Activated T-cell treated with anti-CD3 and anti-CD28 coated beads, Interleukin-2, amount 50 U/mL, for 4 hours (primary cell): Measurements from ENCODE around the gene TMEM120B. TPM values are rescaled to one million over a fixed set of nuclear protein-coding genes. Genes with fewer than 3 reads are reported as not detected.

Experiments
- ATAC-seq, 2 donors: fragments of 200-7000 bp; cut with Tn5 transposase; one replicate each; pipeline ENCODE4 v1.10.0; 2021
- DNase-seq: peaks from one replicate; pipeline ENCODE4 v3.0.0-alpha.2; 2020
- H3K27me3 Mint-ChIP-seq: one replicate; pipeline ENCODE4 v1.8.0; 2021; ENCODE audit warnings: low read depth, mixed read lengths
- H3K36me3 Mint-ChIP-seq: one replicate; pipeline ENCODE4 v1.8.0; 2022; ENCODE audit warnings: mixed read lengths; ENCODE audit not compliant: insufficient read depth
- H3K4me1 Mint-ChIP-seq: one replicate; pipeline ENCODE4 v1.8.0; 2021; ENCODE audit warnings: low read depth, mixed read lengths
- H3K4me3 Mint-ChIP-seq: one replicate; pipeline ENCODE4 v1.8.0; 2021; ENCODE audit warnings: mild to moderate bottlenecking, moderate library complexity, mixed read lengths
- H3K9me3 Mint-ChIP-seq: one replicate; pipeline ENCODE4 v1.8.0; 2021; ENCODE audit warnings: mixed read lengths
- total RNA-seq, 3 donors: library from RNA; stranded (reverse); gene quantifications; one replicate each; pipeline ENCODE4 v1.2.1, GENCODE V29; 2021

Gene TMEM120B
- total RNA-seq, 3 donors from 2014 or later = 14.2 to 19.1 (median 17.7) TPM

DNA sequence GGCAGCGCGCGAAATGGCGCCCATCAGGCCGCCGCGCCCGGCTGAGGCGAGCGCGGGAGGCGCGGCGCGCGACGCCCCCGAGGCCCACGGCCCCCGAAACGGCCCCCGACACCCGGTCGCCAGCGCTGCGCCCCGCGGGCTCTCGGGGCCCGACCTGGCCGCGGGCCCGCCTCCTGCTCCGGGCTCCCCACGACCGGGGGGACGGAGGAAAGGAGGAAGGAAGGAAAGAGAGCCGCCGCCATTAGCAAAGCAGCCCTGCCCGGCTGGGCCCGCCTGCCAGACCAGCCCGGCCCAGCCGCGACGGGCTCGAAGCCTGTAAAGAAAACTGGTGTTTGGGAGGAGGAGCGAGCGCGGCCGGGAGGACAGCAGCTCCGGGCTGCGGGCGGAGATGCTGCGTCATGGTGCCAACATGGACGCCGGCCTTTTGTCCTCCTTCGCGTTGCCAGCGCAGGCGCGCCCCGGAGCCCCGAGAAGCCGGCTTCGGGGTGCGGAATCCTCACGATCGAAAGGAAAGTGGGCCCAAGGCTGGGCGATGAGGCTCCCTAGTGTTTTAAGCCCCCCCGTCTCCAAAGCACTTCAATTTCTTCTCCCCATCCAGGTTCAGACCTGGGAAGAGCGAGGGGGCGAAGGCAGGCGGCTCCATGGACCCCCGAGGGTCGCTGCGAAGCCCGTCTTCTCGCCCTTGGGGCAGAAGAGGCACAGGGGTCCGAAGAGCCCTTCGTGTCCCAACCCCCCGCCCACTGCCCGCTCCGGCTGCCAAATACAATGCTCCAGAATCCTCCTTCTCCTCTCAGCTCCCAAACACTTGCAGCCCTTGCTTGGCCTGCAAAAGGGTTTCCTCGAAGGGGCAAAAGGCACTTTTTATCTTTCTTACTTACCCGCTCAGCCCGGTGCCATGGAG is 88.4 kb downstream of the TMEM120B start:
- Mint-ChIP-seq H3K36me3 (peaks cover 7% of the 10 kb centered on the region), H3K27me3 (no peaks in the 10 kb centered on the region), H3K9me3 (no peaks in the 10 kb centered on the region), H3K4me3 (peak overlapping the region; percentile 97), H3K4me1 (peaks cover 33% of the 10 kb centered on the region)
- peak; percentile 66 for DNase-seq
- peak; percentile 11 for ATAC-seq

DNA sequence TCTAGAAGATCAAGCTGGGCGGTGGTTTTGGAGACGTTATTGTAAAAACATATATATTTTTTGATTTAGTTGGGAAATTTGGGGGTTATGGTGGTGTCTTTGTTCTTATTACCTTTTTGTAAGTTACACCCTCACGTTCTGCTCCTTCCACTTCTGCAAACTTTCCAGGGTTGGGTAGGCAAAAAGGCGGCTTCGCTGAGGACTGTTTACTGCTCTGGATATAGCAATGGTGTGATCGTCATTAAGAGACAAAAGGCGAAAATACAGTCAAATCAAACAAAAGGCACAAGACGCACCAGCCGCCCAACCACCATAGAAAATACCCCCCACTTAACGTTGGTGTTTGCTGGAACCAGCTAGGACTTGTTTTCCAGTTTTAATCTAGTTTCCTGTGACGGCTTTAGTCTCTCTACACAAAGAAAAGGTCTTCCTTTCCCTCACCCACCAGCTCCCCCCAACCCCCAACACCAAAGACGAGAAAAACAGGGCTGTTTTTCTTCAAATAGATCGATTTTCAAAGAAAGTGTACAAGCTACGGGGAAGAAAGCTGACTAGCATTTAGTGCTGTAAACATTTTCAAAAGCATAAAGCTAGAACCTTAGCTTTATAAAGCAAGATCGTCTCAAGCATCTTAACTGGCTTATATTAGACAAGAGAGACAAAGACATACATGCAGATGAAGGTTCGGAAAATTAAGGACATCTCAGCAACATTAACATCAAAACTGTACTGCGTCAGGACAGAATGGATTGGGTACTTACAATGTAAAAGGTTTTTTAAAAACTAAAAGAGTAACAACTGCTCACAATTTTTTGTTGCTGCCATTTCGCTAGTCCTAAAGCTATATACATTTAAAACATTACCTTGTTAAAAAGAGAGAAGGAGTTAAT is 89.3 kb downstream of the TMEM120B start:
- Mint-ChIP-seq H3K9me3 (no peaks in the 10 kb centered on the region), H3K4me1 (peaks cover 41% of the 10 kb centered on the region), H3K4me3 (peak overlapping the region; percentile 97), H3K27me3 (no peaks in the 10 kb centered on the region), H3K36me3 (peaks cover 10% of the 10 kb centered on the region)
- ATAC-seq (no peak), DNase-seq (peak; percentile 37)

DNA sequence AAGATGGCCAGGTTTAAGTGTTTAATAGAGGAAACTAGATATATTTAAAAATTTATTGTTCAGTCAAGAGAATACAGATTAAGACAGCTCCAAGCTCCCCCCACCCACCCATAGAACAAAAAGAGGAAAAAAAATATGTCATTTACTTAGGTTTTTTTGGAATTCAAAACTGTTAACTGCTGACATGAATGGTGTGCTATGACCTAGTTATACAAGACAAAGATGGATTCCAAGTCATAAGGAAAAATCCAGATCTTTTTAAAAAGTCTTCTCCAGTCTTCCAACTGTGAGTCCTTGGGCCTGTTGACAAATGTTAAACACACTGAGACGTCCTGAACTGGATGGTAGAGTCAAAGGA is 89.9 kb downstream of the TMEM120B start:
- Mint-ChIP-seq H3K36me3 (peaks cover 8% of the 10 kb centered on the region), H3K9me3 (no peaks in the 10 kb centered on the region), H3K4me3 (peak overlapping the region; percentile 97), H3K4me1 (peaks cover 43% of the 10 kb centered on the region), H3K27me3 (no peaks in the 10 kb centered on the region)
- DNase-seq (no peak), ATAC-seq (no peak)

DNA sequence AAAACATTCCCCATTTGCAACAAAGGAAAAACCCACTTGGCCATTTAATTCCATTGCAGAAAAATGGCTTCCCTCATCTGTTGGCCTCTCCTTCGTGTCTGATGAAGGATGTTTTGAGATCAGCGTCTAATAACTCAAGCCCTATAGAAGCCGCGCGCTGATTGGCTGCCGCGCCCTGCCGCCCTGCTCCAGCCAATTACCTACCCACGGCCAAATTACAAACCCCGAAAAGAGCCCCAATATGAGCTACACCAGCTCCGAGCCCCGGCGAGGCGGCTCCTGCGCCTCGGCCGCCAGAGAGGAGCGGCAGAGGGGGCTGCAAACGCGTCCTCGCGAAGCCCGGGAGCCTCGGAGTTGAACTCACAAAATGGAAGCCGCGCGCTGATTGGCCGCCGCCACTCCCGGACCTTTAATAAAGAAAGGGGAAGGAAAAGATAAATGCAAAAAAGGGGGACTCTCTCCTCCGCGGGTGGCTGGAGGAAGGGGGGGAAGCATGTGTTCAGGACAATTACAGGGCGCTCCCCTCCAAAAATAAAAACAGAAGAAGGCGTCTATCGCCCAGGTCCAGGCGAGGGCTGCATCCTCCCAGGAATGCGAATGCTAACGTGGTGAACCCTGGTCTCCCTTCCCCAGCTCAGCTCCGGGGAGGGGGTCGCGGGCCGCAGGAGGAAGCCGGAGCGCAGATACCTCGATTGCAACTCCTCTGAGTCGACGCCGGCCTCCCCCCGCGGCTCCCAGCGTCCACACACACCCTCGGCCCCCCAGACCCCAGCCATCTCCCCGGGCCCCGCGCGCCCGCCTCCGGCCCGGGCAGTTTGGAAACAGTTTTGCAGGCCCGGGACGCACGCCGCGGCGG is 90.5 kb downstream of the TMEM120B start:
- DNase-seq (peak; percentile 81), ATAC-seq (peak; percentile 33 to 35)
- peak overlapping the region; percentile 97 for H3K4me3 Mint-ChIP-seq
- H3K4me1 Mint-ChIP-seq = peaks cover 41% of the 10 kb centered on the region
- no peaks in the 10 kb centered on the region for H3K27me3 Mint-ChIP-seq
- peaks cover 7% of the 10 kb centered on the region for H3K36me3 Mint-ChIP-seq
- H3K9me3 Mint-ChIP-seq = no peaks in the 10 kb centered on the region

DNA sequence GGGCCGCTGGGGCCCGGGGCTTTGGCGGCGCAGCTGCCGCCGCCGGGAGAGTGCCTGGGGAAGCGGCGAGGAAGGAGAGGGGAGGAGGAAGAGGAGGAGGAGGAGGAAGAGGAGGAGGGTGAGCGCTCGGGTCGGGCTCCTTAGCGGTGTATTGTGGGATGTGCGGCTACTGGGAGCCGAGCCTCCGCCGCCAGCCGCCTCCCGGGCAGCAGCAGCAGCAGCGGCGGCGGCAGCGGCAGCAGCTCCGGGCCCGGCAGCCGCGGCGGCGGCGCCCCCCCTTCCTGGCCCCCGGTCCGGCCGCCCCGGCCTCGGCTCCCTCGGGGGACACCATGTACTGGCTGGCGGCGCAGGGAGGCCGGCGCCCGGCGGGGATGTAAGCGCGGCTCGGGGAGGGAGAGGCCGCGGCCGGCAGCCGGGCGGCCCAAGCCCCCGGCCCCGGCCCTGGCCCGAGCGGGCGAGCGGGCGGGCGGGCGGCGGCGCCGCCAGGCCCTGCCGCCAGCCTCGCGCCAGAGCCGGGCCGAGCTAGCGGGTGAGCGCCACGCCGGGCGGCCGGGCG is 91.4 kb downstream of the TMEM120B start, which contains the start of gene SETD1B:
SETD1B (plus strand) TSS at position 149 of the 556 bp plus-strand sequence. CDS start 729 bp downstream, outside the sequence.
- peak; percentile 44 for DNase-seq
- H3K27me3 Mint-ChIP-seq = no peaks in the 10 kb centered on the region
- H3K4me1 Mint-ChIP-seq = peaks cover 37% of the 10 kb centered on the region
- ATAC-seq = peak; percentile 9 to 12
- no peaks in the 10 kb centered on the region for H3K9me3 Mint-ChIP-seq
- H3K36me3 Mint-ChIP-seq = peaks cover 10% of the 10 kb centered on the region
- H3K4me3 Mint-ChIP-seq = peak within 1 kb of the TSS; percentile 97

DNA sequence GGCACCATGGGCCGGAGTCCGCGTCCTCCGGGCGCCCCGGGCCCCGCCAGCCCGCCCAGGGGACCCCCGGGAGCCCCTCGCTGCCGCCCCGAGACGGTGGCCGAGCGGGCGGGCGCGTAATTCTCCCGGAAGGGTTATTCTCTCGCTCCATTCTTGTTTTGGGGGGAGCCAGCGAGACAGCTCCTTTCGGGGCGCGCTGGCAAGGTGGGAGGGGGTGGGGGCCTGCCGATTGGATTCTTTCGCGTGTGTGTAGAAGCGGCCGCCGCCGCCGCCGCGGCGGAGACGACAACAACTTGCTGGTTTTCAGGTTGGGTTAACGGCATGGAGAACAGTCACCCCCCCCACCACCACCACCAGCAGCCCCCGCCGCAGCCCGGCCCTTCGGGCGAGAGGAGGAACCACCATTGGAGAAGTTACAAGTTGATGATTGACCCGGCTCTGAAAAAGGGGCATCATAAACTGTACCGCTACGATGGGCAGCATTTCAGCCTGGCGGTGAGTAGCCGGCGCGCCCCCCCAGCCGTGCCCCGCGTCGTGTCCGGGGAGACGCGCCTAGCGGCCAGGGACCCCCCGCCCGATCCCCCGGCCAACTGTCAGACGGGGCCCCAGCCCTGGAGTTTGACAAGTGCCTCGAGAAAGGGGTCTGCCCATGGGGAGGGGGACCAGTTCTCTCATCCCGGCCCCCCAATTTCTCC is 92.0 kb downstream of the TMEM120B start:
- Mint-ChIP-seq H3K4me1 (peaks cover 35% of the 10 kb centered on the region), H3K9me3 (no peaks in the 10 kb centered on the region), H3K27me3 (no peaks in the 10 kb centered on the region), H3K36me3 (peaks cover 14% of the 10 kb centered on the region), H3K4me3 (peak overlapping the region; percentile 96)
- ATAC-seq (peak in 1 of 2 donors; percentile 4), DNase-seq (peak; percentile 57)

DNA sequence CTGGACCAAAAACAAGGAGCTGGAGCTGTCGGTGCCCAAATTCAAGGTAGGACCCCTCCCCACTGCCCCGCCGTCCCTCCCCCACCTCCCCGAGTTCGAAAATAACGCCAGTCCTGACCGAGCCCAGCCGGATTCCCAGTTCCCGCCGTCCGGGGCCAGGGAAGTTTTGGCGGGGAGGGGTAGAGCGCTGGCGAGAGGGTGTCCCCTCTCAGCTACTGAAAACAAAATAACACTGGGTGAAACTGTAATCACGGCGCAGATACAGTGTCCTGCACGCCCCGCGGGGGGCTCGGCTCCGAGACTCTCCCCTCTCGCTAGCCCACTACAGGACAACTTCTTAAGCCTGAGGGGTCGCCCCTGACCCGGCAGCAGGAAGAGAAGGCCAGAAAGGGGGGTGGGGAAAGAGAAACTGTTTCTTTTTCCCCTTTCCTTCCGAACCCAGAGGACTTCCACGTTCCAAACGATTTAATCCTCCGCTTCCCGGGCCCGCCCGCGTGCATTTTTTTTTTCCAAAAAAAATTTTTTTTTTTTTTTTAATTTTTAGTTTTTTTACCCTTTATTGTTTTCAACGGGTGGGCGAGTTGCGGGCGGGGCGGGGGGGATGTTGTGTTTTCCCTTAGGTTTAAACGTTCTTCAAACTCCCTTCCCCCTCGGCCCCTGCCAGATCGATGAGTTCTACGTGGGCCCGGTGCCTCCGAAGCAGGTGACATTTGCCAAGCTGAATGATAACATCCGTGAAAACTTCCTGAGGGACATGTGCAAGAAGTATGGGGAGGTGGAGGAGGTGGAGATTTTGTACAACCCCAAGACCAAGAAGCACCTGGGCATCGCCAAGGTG is 92.8 kb downstream of the TMEM120B start:
- no peak for DNase-seq
- no peaks in the 10 kb centered on the region for H3K9me3 Mint-ChIP-seq
- no peak for ATAC-seq
- H3K4me1 Mint-ChIP-seq = peaks cover 36% of the 10 kb centered on the region
- H3K4me3 Mint-ChIP-seq = peak overlapping the region; percentile 96
- peaks cover 16% of the 10 kb centered on the region for H3K36me3 Mint-ChIP-seq
- H3K27me3 Mint-ChIP-seq = no peaks in the 10 kb centered on the region

DNA sequence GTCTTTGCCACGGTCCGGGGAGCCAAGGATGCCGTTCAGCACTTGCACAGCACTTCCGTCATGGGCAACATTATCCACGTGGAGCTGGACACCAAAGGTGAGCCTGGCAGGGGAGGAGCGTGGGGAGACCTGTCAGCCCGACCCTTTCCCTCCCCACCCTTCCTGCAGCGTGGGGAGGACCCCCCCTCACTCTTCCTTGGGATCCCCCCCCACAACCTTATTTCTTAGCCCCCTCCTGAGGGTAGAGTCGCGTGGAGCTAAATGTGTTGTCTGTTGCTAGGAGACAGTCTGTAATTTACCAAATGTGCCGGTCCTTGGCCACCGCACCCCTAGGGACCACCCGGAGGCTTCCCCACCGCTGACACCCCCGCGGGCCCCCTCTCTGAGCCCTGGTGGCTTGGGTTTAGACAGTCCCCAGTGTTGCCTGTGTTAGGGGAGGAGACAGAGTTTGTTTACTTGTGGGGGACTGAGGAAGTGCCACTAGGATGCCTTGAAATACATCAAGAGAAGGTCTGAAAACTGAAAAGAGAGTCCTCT is 93.5 kb downstream of the TMEM120B start:
- H3K36me3 Mint-ChIP-seq = peaks cover 20% of the 10 kb centered on the region
- H3K27me3 Mint-ChIP-seq = no peaks in the 10 kb centered on the region
- DNase-seq (no peak), ATAC-seq (no peak)
- peak overlapping the region; percentile 96 for H3K4me3 Mint-ChIP-seq
- peaks cover 41% of the 10 kb centered on the region for H3K4me1 Mint-ChIP-seq
- no peaks in the 10 kb centered on the region for H3K9me3 Mint-ChIP-seq

DNA sequence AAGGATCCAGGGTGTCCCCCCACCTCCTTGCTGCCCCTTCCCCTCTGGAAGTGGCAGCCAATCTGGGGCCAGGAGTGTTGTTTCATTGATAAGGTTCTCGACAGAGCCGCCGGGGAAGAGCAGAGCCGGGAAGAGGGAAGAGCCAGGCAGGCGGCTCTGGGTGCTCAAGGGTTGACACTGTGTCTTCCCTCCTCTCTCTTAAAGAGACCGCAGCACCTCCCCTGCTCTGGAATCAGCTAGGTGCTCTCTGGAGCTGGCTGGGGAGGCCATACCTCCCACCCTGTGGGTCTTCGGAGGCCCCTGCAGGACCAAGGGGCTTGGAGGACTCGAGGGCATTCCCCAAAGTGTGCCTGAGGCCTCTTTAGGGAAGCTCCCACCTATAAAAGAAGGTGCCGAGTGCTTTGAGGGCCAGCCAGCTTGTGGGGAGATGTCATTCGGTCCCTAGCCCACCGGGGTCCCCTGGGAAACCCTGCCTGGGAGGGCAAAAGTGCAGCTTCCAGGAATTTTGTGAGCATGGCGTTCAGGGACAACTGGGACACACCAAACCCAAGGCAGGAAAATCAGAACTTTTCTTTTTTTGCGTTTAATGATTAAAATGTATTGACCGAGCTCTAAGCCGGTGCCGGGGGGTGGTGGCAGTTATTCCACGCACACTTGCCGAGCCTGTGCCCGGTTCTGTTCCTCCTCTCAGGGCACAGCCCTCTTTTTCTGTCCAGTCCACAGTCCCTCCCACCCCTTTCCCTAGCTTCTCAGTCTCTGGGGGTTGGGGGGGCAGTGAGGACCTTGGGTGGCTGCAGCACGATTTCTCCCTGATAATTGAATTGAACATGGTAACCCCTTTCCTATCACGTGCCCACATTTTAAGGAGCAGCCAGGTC is 94.2 kb downstream of the TMEM120B start:
- H3K27me3 Mint-ChIP-seq = no peaks in the 10 kb centered on the region
- peaks cover 21% of the 10 kb centered on the region for H3K36me3 Mint-ChIP-seq
- peak overlapping the region; percentile 96 for H3K4me3 Mint-ChIP-seq
- DNase-seq = no peak
- no peaks in the 10 kb centered on the region for H3K9me3 Mint-ChIP-seq
- peaks cover 47% of the 10 kb centered on the region for H3K4me1 Mint-ChIP-seq
- ATAC-seq = no peak

DNA sequence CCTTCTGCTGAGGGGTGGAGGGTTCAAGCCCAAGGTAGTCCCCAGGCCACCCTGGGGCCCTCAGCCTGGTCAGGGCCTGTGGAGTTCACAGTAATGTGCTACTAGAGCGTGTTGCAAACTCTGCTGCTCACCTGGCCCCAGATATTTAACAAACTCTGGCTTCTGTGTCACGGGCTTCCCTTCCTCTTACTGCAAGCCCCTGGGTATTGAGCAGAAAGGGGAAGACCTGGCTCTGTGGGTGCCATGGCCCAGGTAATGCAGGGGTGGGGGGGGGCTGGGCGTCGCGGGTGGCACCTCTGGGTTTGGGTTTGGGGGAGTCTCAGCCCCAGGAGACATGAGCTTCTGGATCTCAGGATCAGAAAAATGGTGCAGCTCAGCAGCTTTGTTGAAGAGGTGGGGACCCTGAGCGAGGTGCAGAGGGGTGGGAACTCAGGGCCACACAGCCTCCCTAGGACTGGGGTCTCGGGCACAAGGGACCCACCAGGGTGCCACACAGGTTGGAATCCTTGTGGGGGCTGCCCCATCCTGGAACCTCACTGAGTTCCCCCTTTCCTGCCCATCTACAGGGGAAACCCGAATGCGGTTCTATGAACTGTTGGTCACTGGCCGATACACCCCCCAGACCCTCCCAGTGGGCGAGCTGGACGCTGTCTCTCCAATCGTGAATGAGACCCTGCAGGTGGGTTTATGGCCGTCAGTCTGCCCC is 95.2 kb downstream of the TMEM120B start:
- no peak for ATAC-seq
- H3K36me3 Mint-ChIP-seq = peaks cover 21% of the 10 kb centered on the region
- no peaks in the 10 kb centered on the region for H3K27me3 Mint-ChIP-seq
- H3K9me3 Mint-ChIP-seq = no peaks in the 10 kb centered on the region
- H3K4me3 Mint-ChIP-seq = peak overlapping the region; percentile 26
- peaks cover 49% of the 10 kb centered on the region for H3K4me1 Mint-ChIP-seq
- DNase-seq = no peak

DNA sequence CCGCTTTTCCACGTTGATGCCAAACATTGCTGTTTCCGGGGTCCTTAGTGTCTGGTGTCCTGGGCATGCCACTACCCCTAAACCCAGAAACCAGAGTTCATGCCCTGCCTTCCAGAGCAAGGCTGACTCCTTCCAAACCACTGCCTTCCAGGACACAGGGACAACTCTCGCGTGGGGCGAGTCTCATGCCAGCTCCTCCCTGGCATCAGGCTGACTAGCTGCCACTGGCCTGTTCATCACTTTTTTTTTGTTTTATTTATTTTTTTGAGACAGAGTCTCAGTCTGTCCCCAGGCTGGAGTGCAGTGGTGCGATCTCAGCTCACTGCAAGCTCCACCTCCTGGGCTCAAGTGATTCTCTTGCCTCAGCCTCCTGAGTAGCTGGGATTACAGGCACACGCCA is 96.1 kb downstream of the TMEM120B start:
- Mint-ChIP-seq H3K27me3 (no peaks in the 10 kb centered on the region), H3K36me3 (peaks cover 24% of the 10 kb centered on the region), H3K4me3 (no peak overlapping the region)

More for the DNA sequence above, 96.1 kb downstream of the TMEM120B start:
- ATAC-seq (no peak), DNase-seq (no peak)
- Mint-ChIP-seq H3K4me1 (peaks cover 57% of the 10 kb centered on the region), H3K9me3 (no peaks in the 10 kb centered on the region)
